Measurements from ENCODE around the gene SESN3. TPM values are rescaled to one million over a fixed set of nuclear protein-coding genes. Genes with fewer than 3 reads are reported as not detected.

SESN3 gene
- polyA plus RNA-seq, 1 donor from 2014 or later: 11.1 TPM

GRCh38 chr11:95241681-95242081 is 10.7 kb upstream of the SESN3 start:
- H3K36me3 ChIP-seq (ENCODE audit: insufficient read depth, low read length): no peaks in the 10 kb centered on the region
- TF ChIP-seq SMC3 (conservative IDR thresholded peaks at IDR 0.05; ENCODE audit: poor library complexity): no peak
- TF ChIP-seq TAF1 (IDR thresholded peaks at IDR 0.05; ENCODE audit: low read depth): no peak
- TF ChIP-seq EP300 (conservative IDR thresholded peaks at IDR 0.05; ENCODE audit: poor library complexity, severe bottlenecking): no peak
- no peak for TF ChIP-seq POLR2AphosphoS5 (IDR thresholded peaks at IDR 0.05)
- no peak for TF ChIP-seq MXI1 (conservative IDR thresholded peaks at IDR 0.05; ENCODE audit: poor library complexity, severe bottlenecking)
- no peak for TF ChIP-seq EZH2 (IDR thresholded peaks at IDR 0.05; ENCODE audit: borderline replicate concordance, insufficient read depth, low read length, poor library complexity, severe bottlenecking)
- no peak for TF ChIP-seq REST (IDR thresholded peaks at IDR 0.05; ENCODE audit: borderline replicate concordance)
- TF ChIP-seq RAD21 (conservative IDR thresholded peaks at IDR 0.05): no peak
- no peak for TF ChIP-seq CTCF (IDR thresholded peaks at IDR 0.05; ENCODE audit: poor library complexity, severe bottlenecking)
- H3K4me3 ChIP-seq (ENCODE audit: low read length): no peak overlapping the region
- no peaks in the 10 kb centered on the region for H3K27me3 ChIP-seq (ENCODE audit: insufficient read depth, low read depth, low read length)
- no peaks in the 10 kb centered on the region for H3K9me3 ChIP-seq (ENCODE audit: low read length)
- H2AFZ ChIP-seq (ENCODE audit: low read depth, low read length): no peak overlapping the region
- H3K9ac ChIP-seq (ENCODE audit: low read length): no peak overlapping the region
- no peaks in the 10 kb centered on the region for H4K20me1 ChIP-seq (ENCODE audit: insufficient read depth)
- no peaks in the 10 kb centered on the region for H3K79me2 ChIP-seq (replicated peaks; ENCODE audit: insufficient read depth, low read length)
- no peaks in the 10 kb centered on the region for H3F3A ChIP-seq (ENCODE audit: insufficient read depth, low read length, poor library complexity, severe bottlenecking)
- no peaks in the 10 kb centered on the region for H3K9me2 ChIP-seq (ENCODE audit: insufficient read depth, low read length)
- no peak overlapping the region for H3K27ac ChIP-seq (ENCODE audit: low read length)
- no peak overlapping the region for H3K4me2 ChIP-seq (ENCODE audit: low read length)

GRCh38 chr11:95239871-95240649 is 9.1 kb upstream of the SESN3 start:
- Histone ChIP-seq H3K9ac (ENCODE audit: low read length) (no peak overlapping the region), H3K4me2 (ENCODE audit: low read length) (no peak overlapping the region), H3K36me3 (ENCODE audit: insufficient read depth, low read length) (no peaks in the 10 kb centered on the region), H3K4me3 (ENCODE audit: low read length) (no peak overlapping the region), H3K27me3 (ENCODE audit: insufficient read depth, low read depth, low read length) (no peaks in the 10 kb centered on the region), H3K79me2 (replicated peaks; ENCODE audit: insufficient read depth, low read length) (no peaks in the 10 kb centered on the region), H3K9me3 (ENCODE audit: low read length) (no peaks in the 10 kb centered on the region), H3F3A (ENCODE audit: insufficient read depth, low read length, poor library complexity, severe bottlenecking) (no peaks in the 10 kb centered on the region), H4K20me1 (ENCODE audit: insufficient read depth) (no peaks in the 10 kb centered on the region), H2AFZ (ENCODE audit: low read depth, low read length) (no peak overlapping the region), H3K9me2 (ENCODE audit: insufficient read depth, low read length) (no peaks in the 10 kb centered on the region), H3K27ac (ENCODE audit: low read length) (no peak overlapping the region)
- TF ChIP-seq POLR2AphosphoS5 (IDR thresholded peaks at IDR 0.05) (no peak), EP300 (conservative IDR thresholded peaks at IDR 0.05; ENCODE audit: poor library complexity, severe bottlenecking) (no peak), MXI1 (conservative IDR thresholded peaks at IDR 0.05; ENCODE audit: poor library complexity, severe bottlenecking) (no peak), RAD21 (conservative IDR thresholded peaks at IDR 0.05) (no peak)
